Psoas muscle (tissue), 8 donors: ENCODE results near the gene CWH43. TPM values are rescaled to one million over a fixed set of nuclear protein-coding genes. Genes with fewer than 3 reads are reported as not detected.
"Not testable (repeated sequence)": the region's sequence is repeated elsewhere in the genome, so short reads cannot be mapped to it uniquely, and the experiment has no call there.

ENCODE experiments used
- ATAC-seq, 4 donors: fragments of 200-7000 bp; cut with Tn5 transposase; one replicate each; pipeline ENCODE4 v1.9.1; 2020; ENCODE audit warnings: moderate library complexity in 3 of 4, mild to moderate bottlenecking in 2 of 4
- DNase-seq, 2 donors: peaks; one replicate each; pipeline ENCODE4 v3.0.0-alpha.2; 2020
- H3K27ac ChIP-seq: fragments of 200-600 bp; one replicate; pipeline ENCODE4 v1.8.0; 2022
- H3K27me3 ChIP-seq, 3 donors: fragments of 200-600 bp in 1 of 3; one replicate each; pipeline versions ENCODE4 v1.6.1 to v1.8.0; 2013 to 2022; ENCODE audit warnings: low read length in 2 of 3, mild to moderate bottlenecking in 2 of 3, moderate library complexity in 1 of 3; ENCODE audit not compliant: insufficient read depth in 3 of 3
- H3K36me3 ChIP-seq, 2 donors: fragments of 200-600 bp in 1 of 2; one replicate each; pipeline versions ENCODE4 v1.6.1 to v1.8.0; 2013 to 2022; ENCODE audit warnings: low read depth in 1 of 2, mild to moderate bottlenecking in 1 of 2, moderate library complexity in 1 of 2; ENCODE audit not compliant: insufficient read depth in 1 of 2
- H3K4me1 ChIP-seq: fragments of 200-600 bp; one replicate; pipeline ENCODE4 v1.8.0; 2022
- H3K4me3 ChIP-seq: fragments of 200-600 bp; one replicate; pipeline ENCODE4 v1.8.0; 2022; ENCODE audit warnings: mild to moderate bottlenecking
- H3K9me3 ChIP-seq: fragments of 200-600 bp; one replicate; pipeline ENCODE4 v1.8.0; 2022
- WGBS, 3 donors: extraction: QIAGEN DNeasy Blood & Tissue Kit; methylation state at CpG; one replicate each; pipeline versions ENCODE4 v1.1.6 to v1.1.7; 2013; 5-methylcytosine and 5-hydroxymethylcytosine counted together
- intact Hi-C, 2 donors: fragments of 100-400 bp; cut with DNase I; formaldehyde crosslinking; loops; one replicate each; pipeline versions ENCODE4 v1.11.0 to v1.14.2; 2022
- polyA plus RNA-seq, 3 donors: library from polyadenylated mRNA; stranded (reverse); fragments of 200-250 nt; gene quantifications; one replicate each; pipeline ENCODE4 v1.2.3, GENCODE V29; 2013
- total RNA-seq, 4 donors: library from RNA; stranded (reverse); fragmentation: NEBNext Ultra II Directional in 2 of 4; extraction: Animal tissue kit (Norgen Biotek cat#: 25700) in 2 of 4; gene quantifications; one replicate each; pipeline versions ENCODE4 v1.2.1 to v1.2.4, GENCODE V29; 2021 to 2023
- TF ChIP-seq, protein P1 (sequence below): fragments of 200-600 bp; IDR thresholded peaks from one replicate; pipeline ENCODE4 v1.8.0; 2022; ENCODE audit warnings: antibody characterized with exemption
- donor health status: healthy with polysubstance abuse.
- donor health status: DM: no; HTN: no; CAD: no; lungs with moderate emphysema.
- donor health status: Bipolar disorder and iron deficiency.
- donor health status: healthy.
- donor health status: DM: yes; HTN: yes; CAD: no.
- donor health status: DM: no; HTN: no; CAD: no.
- donor health status: DM: no; HTN: no; CAD: no.
- donor health status: DM: yes; HTN: yes; CAD: no.

Gene CWH43
- total and polyA plus RNA-seq, 7 donors, result not detected

DNA sequence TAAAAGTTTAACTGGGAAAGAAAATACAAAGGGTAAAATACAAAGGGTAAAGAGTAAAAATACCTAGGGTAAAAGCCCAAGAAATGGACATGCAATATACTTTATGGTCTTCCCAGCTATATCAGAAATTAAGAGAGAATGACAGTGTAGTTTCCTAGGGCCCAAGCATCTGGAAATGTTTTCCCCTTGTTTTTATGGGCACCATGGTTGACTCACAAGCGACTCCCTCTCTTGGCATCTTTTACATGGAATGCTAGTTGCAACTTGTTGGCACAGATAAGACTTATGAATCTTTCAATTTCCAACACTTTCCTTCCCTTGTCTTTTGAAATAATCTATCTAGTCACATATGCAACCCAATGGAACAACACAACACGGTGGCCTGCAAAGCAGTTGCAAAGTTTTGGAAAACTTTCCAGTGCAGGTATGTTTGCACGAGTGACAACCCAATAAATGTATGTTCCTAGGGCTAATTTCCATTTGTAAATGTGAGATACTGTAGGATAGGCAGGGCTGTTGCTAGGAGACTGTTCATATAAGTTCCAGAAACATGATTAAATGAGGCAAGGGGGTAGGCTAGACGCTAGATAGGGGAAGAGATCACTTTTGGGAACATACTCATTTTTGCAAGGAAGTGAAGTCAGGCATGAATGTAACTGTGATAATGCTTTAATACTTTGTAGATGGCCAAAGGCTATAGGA, 36.4 kb upstream of the CWH43 start:
- intact Hi-C loops, result loop anchor here in 1 of 2 donors (5.0 kb wide), 1 partner anchor 237 kb away; no protein-coding TSS in a partner anchor
- no peak overlapping the region for H3K27ac ChIP-seq
- 65 to 72% (median 66%) methylated on average over 4 of the region's 4 CpGs for WGBS, 3 donors

DNA sequence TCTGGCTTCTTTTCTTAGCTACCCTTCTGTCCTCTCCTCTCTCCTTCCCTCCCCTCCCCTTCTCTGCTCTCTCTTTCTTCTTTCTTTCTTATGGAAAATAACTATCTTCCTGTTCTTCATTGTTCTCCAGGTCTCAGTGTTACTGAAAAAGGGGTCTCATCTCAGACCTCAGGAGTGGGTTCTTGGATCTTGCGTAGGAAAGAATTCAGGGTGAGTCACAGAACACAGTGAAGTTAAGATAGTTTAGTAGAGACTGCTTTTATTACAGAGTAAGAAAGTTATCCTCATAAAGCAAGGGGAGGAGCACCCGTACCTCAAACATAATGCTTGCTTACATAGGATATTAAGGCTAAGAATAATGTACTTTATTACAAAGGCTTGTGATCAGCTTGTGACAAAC, 31.8 kb upstream of the CWH43 start:
- intact Hi-C loops, result loop anchor here in 1 of 2 donors (5.0 kb wide), 1 partner anchor 242 kb away; no protein-coding TSS in a partner anchor
- no peaks in the 10 kb centered on the region for H3K27me3 ChIP-seq
- H3K27ac ChIP-seq, result no peak overlapping the region
- H3K4me1 ChIP-seq, result no peaks in the 10 kb centered on the region
- TF ChIP-seq, protein P1, sequence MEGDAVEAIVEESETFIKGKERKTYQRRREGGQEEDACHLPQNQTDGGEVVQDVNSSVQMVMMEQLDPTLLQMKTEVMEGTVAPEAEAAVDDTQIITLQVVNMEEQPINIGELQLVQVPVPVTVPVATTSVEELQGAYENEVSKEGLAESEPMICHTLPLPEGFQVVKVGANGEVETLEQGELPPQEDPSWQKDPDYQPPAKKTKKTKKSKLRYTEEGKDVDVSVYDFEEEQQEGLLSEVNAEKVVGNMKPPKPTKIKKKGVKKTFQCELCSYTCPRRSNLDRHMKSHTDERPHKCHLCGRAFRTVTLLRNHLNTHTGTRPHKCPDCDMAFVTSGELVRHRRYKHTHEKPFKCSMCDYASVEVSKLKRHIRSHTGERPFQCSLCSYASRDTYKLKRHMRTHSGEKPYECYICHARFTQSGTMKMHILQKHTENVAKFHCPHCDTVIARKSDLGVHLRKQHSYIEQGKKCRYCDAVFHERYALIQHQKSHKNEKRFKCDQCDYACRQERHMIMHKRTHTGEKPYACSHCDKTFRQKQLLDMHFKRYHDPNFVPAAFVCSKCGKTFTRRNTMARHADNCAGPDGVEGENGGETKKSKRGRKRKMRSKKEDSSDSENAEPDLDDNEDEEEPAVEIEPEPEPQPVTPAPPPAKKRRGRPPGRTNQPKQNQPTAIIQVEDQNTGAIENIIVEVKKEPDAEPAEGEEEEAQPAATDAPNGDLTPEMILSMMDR, result no peak
- 78 to 82% (median 79%) methylated on average over 2 of the region's 2 CpGs for WGBS, 3 donors
- no peak overlapping the region for H3K4me3 ChIP-seq
- no peaks in the 10 kb centered on the region for H3K36me3 ChIP-seq
- ATAC-seq (no peak), DNase-seq (no peak)
- H3K9me3 ChIP-seq, result no peaks in the 10 kb centered on the region

More for the DNA sequence above, 36.4 kb upstream of the CWH43 start:
- ATAC-seq (no peak), DNase-seq (no peak)
- H3K4me1 ChIP-seq, result no peaks in the 10 kb centered on the region
- H3K27me3 ChIP-seq, result no peaks in the 10 kb centered on the region
- TF ChIP-seq, protein P1, result no peak
- H3K4me3 ChIP-seq, result no peak overlapping the region
- no peaks in the 10 kb centered on the region for H3K36me3 ChIP-seq
- H3K9me3 ChIP-seq, result no peaks in the 10 kb centered on the region

DNA sequence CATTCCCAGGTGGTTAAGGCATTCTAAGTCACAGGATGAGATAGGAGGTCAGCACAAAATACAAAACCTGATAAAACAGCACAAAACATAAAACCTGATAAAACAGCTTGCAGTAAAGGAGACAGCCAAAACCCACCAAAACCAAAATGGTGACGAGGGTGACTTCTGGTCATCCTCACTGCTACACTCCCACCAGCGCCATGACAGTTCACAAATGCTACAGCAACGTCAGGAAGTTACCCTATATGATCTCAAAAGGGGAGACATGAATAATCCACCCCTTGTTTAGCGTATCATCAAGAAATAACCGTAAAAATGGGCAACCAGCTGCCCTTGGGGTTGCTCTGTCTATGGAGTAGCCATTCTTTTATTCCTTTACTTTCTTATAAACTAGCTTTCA, 28.7 kb upstream of the CWH43 start:
- H3K36me3 ChIP-seq, H3K4me3 ChIP-seq, ATAC-seq, H3K27me3 ChIP-seq, H3K27ac ChIP-seq, DNase-seq, H3K9me3 ChIP-seq, H3K4me1 ChIP-seq, intact Hi-C loops: not testable (repeated sequence)
- 57 to 62% (median 61%) methylated on average over 5 of the region's 5 CpGs for WGBS, 3 donors

DNA sequence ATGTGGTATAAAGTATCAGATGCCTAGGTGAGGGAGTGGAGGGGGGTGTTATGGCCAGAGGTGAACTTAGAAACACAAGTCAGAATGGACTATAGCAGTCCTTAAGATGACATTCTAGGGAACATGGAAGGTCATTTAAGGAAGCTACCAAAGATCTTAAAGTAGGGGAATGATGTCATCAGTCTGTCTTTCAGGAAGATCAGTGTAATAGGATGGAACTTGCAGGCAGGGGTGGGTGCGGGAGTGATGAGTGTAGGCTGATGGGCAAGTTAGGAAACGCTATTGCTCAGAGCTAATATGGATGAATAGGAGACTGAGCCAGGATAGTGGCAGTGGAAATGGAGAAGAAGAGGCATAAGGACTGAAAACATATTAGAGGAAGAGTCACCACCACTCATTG, 27.5 kb upstream of the CWH43 start:
- H3K4me3 ChIP-seq, result no peak overlapping the region
- no peaks in the 10 kb centered on the region for H3K36me3 ChIP-seq
- H3K27me3 ChIP-seq, result no peaks in the 10 kb centered on the region
- DNase-seq, result no peak
- no peak for ATAC-seq
- intact Hi-C loops, result no loop called here
- no peak overlapping the region for H3K27ac ChIP-seq
- H3K4me1 ChIP-seq, result no peaks in the 10 kb centered on the region
- no peaks in the 10 kb centered on the region for H3K9me3 ChIP-seq
- TF ChIP-seq, protein P1, result no peak
- WGBS, 3 donors, result 82 to 88% (median 85%) methylated on average over 2 of the region's 2 CpGs

DNA sequence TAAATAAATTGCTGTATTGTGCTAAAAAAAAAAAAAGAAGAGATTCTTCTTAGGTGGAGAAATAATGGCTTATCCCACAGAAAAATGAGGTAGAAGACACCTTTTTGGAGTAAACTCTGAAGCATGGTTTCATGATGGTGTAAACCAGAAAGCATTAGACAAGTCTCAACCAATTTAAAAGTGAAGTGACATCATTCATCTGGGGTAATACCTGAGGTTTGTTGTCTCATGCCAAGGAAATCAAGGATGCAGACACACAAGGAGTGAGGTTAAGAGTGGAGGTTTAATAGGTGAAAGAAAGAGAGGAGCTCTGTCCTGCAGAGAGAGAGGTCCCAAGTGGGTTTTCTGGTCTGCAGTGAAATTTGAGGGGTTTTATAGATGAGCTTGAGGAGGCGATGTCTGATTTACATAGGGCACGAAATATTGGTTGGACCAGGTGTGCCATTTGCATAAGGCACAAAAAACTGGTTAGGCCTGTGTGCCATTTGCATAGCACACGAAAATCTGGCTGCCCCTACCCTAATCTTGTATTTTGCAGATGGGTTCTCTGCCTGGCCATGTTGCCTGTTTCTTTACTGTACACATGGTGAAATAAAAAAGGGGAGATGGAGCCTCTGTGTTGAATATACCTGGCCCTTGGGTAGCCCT, 25.0 kb upstream of the CWH43 start:
- H3K4me1 ChIP-seq, result no peaks in the 10 kb centered on the region
- TF ChIP-seq, protein P1, result no peak
- H3K36me3 ChIP-seq, result no peaks in the 10 kb centered on the region
- H3K27ac ChIP-seq, result no peak overlapping the region
- ATAC-seq, result no peak
- intact Hi-C loops, result loop anchor here (5.0 to 10.0 kb wide), 3 partner anchors 179 to 516 kb away; partner anchors contain the start of gene FRYL (in 1 of the 2)
- DNase-seq, result no peak
- H3K9me3 ChIP-seq, result no peaks in the 10 kb centered on the region
- WGBS, 3 donors, result 73 to 75% (median 74%) methylated on average over 3 of the region's 3 CpGs
- no peaks in the 10 kb centered on the region for H3K27me3 ChIP-seq
- no peak overlapping the region for H3K4me3 ChIP-seq
